Stimulated activated CD4-positive, alpha-beta T cell treated with anti-CD3 and anti-CD28 coated beads, Interleukin-12 subunit alpha, Interleukin-12 subunit beta, amount 100 ng/mL, for 24 hours (primary cell): ENCODE data around the gene COA3.

Experiments
- DNase-seq, 2 experiments: peaks; one replicate each; pipeline ENCODE4 v3.0.0-alpha.2; 2020; ENCODE audit warnings: low read depth in 2 of 2

The COA3 gene, protein sequence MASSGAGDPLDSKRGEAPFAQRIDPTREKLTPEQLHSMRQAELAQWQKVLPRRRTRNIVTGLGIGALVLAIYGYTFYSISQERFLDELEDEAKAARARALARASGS

GRCh38 chr17:42798383-42799380 is at the start of gene COA3, which contains the start of gene CNTD1:
Gene COA3, minus strand, starts transcription at chr17:42798704. Its CDS starts 23 bp downstream, at chr17:42798681.
Gene CNTD1, plus strand, starts transcription at chr17:42798861. Its CDS starts 207 bp downstream, at chr17:42799068.
- DNase-seq, result peak; percentile 70 to 78

- no peak for DNase-seq
Measured at GRCh38 chr17:42848093-42848492, 49.6 kb upstream of the COA3 start.

- no peak for DNase-seq
Measured at GRCh38 chr17:42846594-42847280, 48.2 kb upstream of the COA3 start.

GRCh38 chr17:42845918-42846593 is 47.6 kb upstream of the COA3 start:
- DNase-seq, result peak in 1 of 2 experiments; percentile 36

DNA sequence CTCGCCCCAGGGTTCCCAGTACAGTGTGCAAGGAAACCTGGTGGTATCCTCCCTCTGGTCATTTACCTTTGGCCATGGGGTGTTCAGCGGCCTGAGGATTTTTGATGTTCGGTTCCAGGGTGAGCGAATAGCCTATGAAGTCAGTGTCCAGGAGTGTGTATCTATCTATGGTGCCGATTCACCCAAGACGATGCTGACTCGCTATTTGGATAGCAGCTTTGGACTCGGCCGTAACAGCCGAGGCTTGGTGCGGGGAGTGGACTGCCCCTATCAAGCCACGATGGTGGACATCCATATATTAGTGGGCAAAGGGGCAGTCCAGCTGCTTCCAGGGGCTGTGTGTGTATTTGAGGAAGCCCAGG is 47.0 kb upstream of the COA3 start:
- DNase-seq, result no peak

- DNase-seq, result no peak
Measured at GRCh38 chr17:42844761-42845555, 46.5 kb upstream of the COA3 start.

- no peak for DNase-seq
Measured at GRCh38 chr17:42844271-42844670, 45.8 kb upstream of the COA3 start, which contains the start of gene AOC2. Gene AOC2, plus strand, starts transcription at chr17:42844580. Its CDS starts 47 bp downstream, at chr17:42844627.

DNA sequence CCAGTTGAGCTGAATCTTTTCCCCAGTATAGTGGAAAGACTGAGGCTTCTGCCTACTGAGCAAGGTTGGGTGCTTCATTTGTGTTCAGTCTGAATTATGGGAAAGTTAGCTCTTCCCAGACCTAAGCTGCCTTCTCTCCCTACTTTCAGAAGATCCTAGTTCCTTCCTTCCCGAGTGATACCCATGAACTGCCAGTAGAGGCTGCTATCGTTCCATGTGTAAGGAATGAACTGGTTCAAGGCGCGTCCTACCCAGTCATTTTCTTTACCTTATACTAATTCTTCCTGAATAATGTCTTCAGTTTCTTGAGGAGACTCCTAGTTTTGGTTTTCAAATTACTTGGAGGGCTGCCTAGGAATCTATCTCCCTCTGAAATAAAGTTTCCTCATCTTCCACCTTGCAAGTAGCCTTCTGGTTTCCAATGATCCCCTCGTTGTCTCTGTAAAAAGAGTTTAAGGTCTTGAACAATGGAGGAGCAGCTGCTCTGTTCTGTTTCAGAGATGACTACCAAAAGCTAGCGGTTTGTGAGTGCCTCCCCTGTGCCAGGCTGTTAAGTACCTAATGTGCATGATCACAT is 44.9 kb upstream of the COA3 start:
- DNase-seq, result no peak

DNA sequence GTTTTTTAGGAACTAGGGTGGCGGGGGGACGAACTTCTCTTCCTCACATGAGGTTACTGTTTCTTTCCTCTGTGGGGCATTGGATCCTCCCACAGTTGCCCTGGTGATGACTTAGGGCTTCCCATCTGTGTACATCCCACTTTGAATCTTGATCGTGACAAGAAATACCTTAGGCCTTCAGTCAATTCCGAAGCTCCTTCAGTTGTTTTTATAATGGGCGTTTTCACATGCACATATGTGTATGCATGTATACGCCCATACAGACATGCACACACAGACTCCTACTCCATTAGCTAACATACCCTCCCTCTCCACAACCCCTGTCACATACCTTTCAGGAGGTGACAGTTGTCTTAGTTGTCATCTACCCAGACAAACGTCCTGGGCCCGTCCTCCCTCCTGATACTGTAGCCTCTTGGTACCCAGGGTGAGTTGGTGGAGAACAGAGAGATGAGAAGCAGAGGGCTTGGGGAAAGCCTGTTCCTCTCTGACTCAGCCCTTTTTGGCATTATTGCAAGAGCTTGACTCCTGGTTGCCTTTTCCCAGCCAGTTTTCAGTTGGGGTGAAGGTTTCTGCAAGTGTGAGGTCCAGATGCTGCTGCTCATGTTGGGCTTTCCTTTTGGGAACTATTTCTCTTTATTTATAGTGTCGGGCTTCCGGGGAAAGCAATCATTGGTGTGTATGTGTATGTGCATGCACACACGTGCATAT is 43.6 kb upstream of the COA3 start:
- no peak for DNase-seq

DNA sequence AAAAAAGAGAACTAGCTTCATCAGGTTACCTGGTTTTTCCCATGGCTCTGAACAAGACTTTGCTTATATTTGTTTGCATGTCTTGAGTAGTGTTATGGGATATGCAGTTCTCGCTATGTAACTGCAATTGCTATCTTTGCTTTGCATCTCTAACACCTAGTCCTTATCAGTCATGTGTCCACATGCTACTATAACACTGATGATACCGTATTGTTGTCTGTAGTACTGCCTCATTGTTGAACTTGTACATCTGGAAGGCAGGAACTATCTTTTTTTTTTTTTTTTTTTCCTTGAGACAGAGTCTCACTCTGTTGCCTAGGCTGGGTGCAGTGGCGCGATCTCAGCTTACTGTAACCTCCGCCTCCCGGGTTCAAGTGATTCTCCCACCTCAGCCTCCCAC is 37.2 kb upstream of the COA3 start:
- DNase-seq, result no peak

DNA sequence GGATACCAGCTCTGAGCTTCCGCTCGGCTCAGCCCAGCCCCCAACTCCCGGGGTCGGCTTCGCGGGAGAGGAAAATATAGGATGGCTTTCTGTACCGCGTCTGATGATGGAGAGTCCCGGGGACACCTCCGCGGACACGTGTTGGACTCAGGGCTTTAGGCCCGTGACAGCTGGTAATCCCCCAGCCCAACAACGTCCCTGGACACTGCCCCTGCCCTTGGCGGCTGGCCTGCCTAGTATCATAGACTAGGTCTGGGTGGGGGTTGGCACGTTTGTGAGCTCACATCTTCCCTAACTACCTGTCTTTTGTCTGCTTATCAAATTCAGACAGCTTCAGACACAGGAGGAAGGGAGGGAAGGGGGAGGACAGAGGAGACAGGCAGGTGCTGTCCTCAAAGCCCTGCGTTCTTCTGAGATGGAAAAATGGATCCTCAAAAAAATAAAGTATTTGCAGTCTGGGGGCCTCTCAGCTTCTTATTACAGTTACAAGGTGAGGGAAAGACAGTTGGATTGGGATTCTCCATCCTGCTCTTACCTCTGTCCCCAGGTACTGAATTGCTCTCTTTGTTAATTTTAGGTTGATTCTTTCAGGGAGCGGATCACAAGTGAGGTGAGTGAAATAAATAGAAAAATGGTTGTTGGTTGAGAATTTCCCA is 35.4 kb upstream of the COA3 start:
- DNase-seq, result no peak

DNA sequence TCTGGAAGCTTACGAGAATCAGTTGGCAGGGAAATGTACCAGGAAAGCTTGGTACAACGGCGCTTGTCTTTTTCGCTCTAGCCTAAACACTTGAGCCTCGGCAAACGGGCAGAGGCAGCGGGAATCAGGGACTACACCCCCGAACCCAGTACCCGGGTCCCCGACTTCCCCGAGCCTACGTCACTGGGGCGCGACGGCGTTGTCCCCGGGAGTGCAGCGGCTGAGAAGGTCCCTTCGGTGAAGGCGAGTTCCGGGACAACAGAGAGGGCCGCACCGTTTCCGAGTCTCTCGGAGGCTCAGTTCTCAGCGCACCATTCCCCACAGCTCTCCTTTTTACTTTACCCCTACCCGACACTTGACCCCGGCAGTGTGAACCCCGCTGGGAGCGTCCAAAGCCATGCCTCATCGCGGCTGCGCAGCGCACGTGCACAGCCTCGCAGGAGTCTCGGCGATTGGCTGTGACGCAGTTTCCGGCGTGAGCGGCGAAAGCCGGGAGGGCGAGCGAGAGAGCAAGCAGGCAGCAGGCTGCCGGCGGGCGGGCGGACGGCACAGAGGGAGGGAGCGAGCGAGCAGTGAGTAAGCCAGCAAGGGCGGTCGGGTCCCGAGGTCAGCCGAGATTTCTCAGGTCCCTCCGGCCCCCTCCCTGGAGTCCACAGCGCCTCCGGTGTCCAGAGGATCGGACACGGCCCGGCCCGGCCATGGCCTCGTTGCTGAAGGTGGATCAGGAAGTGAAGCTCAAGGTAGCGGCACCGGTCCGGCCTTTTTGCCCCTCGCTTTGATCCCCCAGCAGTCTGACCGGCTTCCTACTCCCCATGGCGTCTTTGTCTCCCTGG is 34.6 kb upstream of the COA3 start, which contains the start of gene PSME3:
Gene PSME3, plus strand, starts transcription at position 464 of the 833 bp plus-strand sequence. Its CDS starts 235 bp downstream, at position 699.
- peak; percentile 82 to 87 for DNase-seq

DNA sequence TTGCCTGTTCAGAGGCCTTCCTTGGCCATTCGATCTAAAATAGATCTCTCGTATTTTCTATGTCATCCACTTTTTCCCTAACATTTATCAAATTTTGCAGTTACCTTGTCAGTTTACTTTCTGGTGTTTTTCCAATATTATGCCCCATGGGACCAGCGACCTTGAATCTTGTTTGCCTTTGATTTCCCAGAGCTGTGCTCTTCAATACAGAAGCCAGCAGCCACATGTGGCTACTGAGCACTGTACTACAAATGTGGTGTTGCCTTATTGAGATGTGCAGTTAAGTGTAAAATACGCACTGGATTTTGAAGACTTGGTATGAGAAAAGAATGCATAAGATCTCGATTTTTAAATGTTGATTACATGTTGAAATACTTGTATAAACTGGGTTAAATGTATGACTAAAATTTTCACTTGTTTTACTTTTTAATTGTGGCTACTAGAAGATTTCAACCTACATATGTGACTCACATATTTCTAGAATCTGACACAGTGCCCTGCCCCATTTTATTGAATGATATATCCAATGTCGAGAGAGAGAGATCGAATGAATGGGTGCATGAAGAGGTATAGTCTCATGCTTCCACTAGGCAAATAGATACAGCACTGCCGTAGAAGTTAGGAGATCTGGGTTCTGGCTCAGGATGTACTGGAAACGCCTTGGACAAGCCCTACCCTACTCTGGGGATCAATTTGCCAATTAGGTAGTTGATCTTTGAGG is 33.9 kb upstream of the COA3 start:
- DNase-seq, result no peak

GRCh38 chr17:42830971-42831370 is 32.5 kb upstream of the COA3 start:
- DNase-seq, result no peak

- DNase-seq, result no peak
Measured at GRCh38 chr17:42827472-42827871, 29.0 kb upstream of the COA3 start.

DNA sequence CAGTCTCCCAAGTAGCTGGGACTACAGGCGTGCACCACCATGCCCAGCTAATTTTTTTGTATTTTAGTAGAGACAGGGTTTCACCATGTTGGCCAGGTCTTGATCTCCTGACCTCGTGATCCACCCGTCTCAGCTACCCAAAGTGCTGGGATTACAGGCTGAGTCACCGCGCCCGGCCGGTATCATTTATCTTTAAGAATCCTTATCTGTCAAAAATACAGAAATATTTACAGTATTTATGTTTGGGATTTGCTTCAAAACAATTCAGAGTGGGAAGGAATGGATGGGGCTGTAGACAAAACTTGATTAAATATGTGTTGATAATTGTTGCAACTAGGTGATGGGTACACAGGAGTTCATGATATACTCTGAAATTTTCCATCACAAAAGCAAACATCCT is 22.7 kb upstream of the COA3 start:
- no peak for DNase-seq

- DNase-seq, result peak; percentile 42 to 60
Measured at GRCh38 chr17:42819939-42820535, 21.5 kb upstream of the COA3 start.
